GM18907 (cell line): ENCODE results near the gene ABCC5.

Experiments
- ATAC-seq: cut with Tn5 transposase; IDR thresholded peaks from one replicate; pipeline ENCODE4 v1.9.1; 2021; ENCODE audit warnings: mild to moderate bottlenecking, moderate library complexity; ENCODE audit not compliant: unreplicated experiment

ABCC5 gene

DNA sequence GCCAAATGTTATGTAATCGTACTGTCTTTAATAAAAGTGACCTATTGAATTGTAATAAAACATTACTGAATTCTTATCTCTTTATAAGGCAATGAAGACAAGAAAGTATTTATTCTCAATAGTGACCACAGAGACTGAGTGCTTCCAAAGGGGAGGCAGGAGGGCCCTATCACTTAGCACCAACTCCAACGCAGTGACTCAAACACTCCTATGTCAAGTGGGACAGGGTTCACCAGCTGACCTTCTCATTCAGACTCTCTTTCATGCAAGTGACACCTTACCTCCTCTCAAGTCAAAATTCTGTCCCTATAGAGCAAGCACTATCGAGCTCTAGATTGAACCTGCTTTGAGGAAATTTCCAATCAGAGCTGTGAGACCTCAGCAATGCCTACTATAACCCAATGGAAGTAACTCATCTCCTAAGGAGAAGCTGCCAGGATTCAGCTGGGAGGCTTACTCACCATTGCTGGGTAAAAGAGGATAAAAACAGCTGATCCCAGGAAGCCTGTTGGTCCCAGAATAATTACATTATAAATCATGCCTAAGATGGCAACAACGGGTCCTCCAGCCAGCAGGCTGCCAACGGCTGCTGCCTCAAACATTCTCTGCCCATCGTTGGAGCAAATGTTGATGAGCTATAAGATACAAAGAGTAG is 35.6 kb downstream of the ABCC5 start:
- no peak for ATAC-seq

DNA sequence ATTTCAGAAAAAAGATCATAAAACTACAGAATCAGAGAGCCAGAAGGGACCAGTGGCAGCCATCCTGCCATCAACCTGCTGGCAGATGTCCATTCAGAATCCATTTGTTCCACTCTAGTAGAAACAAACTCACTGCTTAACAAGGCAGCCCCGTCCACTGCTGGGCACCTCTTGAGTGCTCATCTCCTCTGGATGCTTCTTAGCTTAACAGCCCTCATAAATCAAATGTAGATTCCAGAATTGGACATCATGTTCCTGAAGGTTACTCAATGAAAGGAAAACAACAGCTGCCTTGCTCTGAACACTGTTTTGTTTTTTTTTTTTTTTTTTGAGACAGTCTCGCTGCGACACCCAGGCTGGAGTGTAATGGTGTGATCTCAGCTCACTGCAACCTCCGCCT is 37.3 kb downstream of the ABCC5 start:
- ATAC-seq: no peak

DNA sequence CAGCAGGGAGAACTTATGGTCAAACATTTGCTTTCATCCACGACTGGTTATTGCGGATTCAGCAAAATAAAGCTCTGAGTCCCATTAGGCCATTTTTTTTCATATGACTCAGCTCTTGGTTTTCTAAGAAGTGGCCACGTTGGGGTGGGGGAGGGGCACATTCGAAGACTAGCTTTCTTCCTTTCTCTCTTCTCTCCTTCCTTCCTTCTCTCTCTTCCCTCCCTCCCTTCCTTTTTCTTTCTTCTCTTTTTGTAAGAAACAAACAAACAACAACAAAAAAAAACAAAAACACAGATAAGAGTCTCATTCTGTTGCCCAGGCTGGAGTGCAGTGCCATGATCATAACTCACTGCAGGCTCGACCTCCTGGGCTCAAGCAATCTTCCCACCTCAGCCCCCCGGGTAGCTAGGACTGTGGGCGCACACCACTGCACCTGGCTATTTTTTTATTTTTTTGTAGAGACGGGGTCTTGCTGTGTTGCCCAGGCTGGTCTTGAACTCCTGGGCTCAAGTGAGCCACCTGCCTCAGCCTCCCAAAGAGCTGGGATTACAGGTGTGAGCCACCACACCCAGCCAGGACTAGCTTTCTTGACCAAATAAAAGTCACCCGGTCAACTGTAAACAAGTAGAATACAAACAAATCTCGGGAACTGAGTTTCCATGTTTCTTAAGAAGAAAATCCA is 41.6 kb downstream of the ABCC5 start:
- ATAC-seq: no peak

DNA sequence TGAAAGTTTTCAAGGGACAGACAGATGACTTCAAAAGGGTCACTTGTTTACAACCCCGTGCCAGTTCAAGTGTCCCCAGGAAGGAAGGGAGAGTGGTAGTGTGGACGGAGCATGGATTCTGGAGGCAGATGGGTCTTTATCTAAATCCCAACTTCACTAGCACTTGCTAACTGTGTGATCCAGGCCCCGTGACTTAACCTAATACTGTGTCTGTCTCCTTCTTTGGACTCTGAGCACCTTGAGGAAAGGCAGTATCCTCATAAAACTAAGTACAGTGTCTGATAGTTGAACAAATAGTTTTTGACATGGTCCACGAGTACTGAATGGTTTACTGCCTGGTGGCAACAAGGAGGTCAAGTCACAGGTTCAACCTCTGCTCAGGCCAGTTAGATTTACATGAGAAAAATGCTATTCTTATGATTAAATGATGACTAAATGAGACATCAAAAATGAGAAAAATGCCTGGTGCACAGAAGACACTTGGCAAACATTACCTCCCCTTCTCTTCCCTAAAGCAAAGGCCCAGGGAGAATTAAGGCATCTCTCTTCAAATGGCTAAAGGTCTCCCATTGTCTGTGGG is 48.9 kb downstream of the ABCC5 start:
- ATAC-seq: no peak

DNA sequence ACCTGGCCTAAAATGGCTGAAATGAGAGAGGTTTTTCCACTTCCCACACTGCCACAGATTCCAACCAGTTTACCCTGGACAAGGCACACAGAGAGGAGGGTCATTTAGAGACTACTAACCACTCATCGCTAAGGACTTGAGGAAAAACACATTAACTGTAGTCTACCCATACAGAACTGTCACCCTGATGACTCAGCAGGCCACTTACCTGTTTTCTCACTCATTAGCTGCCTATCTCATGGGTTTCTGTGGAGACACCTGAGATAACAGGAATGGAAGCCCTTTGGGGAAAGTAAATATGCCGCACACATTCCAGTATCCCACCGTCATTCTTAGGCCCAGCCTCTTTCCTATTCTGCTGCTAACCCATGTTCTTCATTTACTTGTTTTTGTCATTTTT is 50.0 kb downstream of the ABCC5 start:
- no peak for ATAC-seq

DNA sequence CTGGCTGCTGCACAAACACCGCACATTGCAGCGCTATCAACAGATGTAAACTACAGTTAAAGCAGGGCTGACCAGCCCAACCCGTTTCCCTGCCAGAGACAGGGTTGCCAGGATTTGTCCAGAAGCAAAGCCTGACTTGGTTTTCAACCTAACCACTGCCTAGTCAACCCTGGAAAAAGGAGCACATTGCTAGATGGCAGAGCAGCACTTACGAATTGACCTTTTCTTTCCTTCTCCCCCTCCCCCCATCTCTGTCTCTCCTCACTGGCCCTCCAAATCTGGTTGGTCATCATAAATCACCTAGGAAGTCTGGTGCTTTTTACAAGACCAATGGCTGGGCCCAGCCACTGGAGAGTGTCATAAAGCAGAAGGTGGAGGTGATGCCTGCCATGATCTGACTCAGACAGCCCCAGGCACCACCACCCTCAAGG is 51.3 kb downstream of the ABCC5 start:
- ATAC-seq: no peak

DNA sequence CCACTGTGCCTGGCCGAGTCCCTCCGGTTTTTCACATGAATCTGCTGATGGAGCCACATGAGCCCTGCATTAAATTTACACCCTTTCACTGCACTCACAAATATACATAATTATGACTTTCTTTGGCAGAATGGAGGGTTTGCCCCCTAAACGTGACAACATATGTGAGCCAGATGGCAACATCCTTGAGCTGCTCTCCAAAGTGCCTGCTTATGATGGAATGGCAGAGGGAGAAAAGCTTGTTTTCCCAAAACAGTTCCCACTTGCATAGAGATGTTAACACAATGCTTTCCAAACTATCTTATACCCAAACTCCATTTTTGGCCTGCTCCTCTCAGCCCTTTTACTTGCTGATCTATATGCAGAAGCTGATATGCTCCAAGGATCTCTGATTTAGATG is 54.9 kb downstream of the ABCC5 start:
- ATAC-seq: no peak

DNA sequence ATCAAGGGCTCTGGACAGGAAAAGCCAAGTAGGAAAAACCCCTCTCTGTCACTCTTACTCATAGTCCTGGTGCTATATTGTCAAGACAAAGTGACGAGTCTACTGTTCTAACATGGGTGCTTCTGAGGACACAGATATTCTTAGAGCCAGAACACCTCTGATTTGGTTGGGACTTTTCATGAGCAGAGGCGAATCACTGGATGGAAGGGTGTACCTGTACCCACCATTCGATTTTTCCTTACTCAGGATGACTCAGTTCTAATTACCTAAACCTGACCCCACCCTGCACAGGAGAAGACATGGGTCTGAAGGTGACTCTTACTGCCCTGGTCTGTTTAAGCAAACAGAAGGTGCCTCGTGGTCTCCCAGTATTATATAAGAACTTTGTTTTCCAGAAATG is 58.5 kb downstream of the ABCC5 start:
- ATAC-seq: no peak

DNA sequence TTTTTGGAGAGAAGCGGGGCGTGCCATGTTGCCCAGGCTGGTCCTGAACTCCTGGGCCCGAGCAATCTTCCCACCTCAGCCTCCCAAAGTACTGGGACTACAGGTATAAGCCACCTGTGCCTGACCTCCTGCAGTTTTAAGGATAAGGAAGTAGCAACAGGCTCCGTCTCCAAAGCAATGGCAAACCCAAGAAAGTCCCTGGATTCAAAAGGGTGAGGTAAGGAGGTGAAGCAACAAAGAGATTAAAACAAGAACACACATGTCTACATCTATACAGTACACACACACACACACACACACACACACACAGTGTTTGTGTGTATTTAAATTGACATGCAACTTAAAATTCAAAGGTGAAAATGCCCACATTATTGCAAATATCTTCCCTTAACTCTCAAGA is 58.9 kb downstream of the ABCC5 start:
- ATAC-seq: no peak

DNA sequence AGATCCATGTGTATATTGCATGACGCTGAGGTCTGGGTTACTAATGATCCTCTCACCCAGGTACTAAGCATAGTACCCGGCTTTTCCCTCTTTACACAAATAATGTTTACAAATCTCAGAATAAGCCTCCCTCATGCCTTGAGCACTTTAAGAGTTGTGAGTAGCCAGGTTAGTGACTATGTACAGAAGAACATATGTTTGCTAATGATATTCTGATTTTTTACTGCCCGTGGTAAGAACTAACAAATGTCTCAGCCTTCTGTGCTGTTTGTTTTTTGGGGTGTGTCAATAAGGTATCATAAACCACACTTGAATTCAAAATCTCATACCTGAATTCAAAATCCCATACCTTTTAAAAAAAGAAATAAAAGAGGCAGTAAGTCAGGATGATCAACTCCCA is 59.5 kb downstream of the ABCC5 start:
- ATAC-seq: no peak

DNA sequence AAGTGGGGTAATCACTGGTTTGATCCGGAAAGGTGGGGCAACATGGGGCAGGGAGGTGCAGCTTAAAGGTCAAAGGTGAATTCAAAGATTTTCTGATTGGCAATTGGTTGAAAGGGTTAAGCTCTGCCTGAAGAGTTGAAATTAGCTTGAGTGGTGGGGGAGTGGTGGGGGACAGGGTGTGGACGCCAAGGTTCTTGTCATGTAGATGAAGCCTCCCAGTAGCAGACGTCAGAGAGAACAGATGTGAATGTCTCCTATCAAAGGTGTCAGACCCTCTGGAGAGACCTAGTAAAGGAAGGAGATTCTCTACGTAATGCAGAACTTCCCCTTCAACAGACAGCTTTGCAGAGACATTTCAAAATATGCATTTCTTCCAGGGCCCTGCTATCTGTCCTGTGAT is 62.8 kb downstream of the ABCC5 start:
- ATAC-seq: no peak

DNA sequence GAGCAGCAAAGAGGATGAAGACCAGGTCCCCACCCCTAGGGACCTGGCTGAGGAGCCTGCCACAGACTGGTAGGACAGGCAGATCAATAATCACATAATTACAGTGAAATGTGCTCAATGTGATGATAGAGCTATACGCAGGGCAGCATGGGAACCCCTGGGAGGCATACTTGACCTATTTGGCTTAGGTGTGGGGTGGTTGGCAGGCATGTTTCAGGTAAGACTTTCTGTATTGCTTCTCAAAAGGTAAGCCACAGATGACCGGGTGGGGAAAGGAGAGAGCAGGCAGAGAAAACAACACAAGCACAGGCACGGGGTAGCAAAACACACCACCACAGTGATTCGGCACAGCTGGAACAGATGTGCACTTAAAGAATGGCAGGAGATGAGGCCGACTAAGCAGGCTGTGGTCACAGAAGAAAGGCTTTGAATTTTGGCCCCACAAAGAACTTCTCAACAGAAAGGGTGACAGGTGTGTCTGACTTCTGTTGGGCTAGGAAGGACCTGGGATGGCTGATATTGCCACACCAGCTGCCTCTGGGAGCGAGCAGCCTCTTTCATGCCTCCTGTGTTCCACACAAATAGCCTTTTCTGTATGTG is 64.1 kb downstream of the ABCC5 start:
- ATAC-seq: no peak

DNA sequence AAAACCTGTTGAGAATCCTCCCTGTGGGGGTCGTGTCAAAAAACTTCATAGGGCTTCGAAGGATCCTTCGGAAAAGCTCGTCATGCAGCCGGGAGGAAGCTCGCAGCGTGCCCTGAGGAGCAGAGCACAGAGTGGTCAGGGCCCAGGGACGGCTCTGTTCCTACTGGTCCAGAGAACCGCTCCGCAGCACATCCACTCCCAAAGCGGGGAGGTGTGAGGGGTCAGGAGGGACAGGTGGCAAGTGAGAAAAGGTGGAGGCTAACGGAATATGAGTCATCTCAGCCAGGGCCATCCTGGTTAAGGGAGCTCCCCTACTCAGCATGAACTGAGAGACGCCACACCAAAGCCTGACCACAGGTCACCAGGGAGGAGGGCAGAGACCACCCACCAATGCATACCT is 66.2 kb downstream of the ABCC5 start:
- ATAC-seq: no peak

DNA sequence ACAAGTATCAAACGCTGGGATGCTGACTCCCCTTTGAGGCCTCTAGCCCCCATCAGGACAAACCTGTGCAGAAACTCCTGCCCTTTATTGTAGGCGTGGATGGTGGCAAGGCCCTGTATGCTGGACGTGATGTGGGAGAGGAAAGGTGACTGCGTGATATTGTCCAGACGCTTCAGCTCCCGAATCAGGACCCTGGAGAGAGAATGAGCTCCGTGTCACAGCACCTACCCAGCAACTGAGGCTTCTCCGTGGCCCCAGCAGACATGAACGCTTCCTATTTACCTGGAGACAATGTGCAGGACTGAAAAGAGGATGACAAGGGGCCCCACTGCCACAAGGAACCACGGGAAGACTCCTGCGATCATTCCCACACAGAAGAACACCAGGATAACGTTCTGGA is 68.0 kb downstream of the ABCC5 start:
- ATAC-seq: no peak

DNA sequence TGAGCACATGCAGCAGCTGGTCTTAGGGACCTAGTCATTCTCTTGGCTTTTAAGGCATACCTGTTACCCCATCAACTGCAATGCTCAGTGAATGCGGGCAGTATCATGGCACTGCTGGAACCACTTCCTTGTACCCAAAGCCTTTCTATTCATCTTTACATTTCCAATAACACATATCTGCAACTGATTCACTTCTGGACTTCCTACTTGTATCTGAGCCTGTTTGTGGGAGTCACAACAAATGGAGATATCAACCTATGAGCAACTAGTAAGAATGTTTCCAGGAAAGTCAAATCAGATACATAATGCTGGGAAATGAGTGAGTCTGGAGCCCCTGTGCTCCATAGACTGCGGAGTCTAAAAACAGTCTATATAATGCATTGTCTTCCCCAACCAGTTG is 71.6 kb downstream of the ABCC5 start:
- no peak for ATAC-seq

DNA sequence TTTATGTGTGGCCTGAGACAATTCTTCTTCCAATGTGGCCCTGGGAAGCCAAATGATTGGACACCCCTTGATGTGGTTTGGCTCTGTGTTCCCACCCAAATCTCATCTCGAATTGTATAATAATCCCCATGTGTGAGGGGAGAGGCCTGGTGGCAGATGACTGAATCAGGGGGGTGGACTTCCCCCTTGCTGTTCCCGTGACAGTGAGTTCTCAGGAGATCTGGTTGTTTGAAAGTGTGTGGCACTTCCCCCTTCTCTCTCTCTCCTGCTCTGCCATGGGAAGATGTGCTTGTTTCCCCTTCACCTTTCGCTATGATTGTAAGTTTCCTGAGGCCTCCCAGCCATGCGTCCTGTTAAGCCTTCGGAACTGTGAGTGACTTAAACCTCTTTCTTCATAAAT is 72.9 kb downstream of the ABCC5 start:
- no peak for ATAC-seq

DNA sequence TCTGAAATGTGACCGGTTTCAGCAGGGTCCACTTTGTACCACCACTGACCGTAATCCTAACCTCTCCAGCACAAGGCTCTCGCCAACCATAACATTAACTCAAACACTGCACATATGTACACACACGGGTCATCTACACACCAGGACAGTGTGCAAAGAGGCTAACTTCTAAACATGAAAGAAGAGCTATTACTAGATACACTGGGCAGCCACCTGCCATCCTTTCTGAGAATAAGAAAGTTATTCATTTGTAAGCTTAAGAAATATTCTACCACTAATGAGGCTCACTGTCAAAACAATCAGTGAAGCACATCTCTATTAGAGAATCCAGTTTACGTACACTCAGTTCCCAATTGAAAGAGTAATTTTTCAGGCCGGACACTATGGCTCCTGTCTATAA is 73.9 kb downstream of the ABCC5 start:
- no peak for ATAC-seq

DNA sequence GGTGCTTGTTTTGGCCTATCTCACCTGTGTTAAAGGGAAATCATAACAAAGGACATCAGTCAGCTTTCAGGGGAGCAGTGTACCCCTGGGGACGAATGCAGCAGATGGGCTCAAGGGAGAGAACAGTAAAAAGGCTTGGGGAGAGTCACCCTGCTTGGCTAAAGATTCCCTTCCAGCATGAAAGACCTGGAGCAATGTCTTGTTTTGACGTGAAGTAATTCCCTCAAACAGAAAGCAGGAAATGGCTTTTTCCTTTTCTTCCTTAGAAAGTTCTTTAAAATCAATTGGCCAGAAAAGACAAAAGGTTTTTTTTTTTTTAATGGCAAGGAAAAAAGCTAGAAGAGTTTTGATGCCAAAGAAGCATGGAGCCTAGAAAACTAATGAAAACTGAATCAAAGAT is 76.5 kb downstream of the ABCC5 start:
- ATAC-seq: no peak

DNA sequence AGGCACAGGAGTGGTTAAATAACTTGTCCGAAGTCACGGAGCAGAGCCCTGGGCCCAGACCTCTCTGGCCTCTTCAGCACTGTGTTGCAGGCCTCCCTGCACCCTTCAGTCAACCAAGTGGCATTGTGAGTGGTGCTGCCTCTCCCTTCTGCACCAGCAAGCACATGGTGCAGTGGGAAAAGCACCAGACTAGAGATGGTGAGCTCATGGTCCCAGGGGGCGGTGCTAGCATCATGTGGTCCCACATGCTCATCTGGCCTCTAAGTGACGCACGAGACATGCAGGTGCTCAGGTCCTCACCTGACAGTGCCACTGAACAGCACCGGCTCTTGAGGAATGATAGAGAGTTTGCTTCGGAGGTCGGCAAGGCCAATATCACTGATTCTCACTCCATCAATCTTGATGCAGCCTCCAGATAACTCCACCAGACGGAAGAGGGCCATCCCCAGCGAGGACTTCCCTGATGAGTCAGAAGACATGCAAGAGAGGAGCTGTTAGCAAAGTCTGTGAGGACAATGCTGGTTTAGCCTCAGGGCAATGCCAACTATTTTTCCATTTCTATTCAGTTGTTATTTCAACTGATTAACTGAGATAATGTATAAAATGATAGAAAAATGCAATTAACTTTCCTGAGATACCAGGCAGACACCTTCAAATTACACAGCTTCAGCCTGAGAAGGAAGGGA is 79.9 kb downstream of the ABCC5 start:
- no peak for ATAC-seq

DNA sequence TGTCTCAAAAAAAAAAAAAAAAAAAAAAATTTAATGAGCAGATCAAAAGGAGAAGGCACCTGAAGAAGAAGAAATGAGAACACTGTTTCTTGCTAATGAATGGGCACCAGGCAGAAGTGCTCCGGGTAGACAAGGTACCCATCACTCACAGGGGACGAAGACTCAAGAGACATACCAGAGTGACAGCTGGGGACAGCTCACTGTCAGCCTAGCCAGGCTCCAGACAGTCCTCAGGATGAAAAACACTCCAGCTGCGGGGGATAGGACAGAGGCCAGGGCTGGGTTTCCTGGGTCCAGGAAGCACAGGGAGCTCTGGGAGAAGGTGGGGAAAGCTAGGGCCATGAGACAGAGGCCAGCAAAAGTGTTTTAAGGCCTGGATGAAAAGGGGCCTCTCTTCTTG is 84.5 kb downstream of the ABCC5 start:
- ATAC-seq: no peak

DNA sequence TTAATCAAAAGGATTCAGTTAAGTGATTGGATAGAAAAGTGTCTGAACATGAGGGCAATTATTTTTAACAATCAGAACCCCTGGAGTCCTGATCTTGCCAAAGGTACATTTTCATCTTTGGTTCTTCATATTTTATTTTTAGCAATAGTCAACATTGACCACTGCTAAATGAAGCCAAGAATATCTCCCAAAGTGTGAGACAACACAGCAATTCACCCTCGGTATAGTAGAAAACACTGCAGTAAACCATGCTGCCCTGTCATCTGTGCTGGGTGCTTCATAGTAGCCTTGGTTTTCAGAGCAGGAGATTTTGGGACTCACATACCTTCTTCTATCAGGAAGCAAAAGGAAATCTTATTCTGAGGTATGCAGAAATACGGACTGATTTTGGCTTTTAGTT is 85.8 kb downstream of the ABCC5 start:
- no peak for ATAC-seq

DNA sequence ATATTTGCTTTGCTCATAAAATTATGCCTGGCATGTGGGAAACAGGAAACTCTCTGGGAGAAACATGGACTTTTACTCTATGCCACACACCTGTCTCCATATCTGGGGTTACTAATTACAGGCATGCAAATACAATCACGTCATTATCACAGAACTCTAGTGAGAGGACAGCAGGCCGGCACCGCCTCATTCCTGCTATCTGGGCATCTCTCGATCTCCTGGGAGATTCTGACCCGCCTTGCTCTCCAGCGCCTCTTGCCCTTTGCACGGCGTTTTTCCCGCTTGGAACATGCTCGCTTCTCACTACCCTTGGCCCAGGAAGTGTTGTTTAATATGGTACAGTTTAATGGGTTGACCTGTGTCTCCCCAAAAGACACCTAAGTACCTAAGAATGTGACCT is 87.6 kb downstream of the ABCC5 start:
- no peak for ATAC-seq
